IPS DF 4.7 (cell line): ENCODE measurements around the gene EPHB6.

Experiments used
- DNase-seq: peaks from one replicate; pipeline ENCODE4 v3.0.0-alpha.2; 2013; ENCODE audit warnings: low spot score; ENCODE audit errors: extremely low read depth

EPHB6 gene

GRCh38 chr7:142864980-142865747, 10.3 kb downstream of the EPHB6 start:
- DNase-seq, result no peak

GRCh38 chr7:142865766-142866165, 10.9 kb downstream of the EPHB6 start:
- DNase-seq, result no peak

GRCh38 chr7:142866361-142867096, 11.7 kb downstream of the EPHB6 start:
- no peak for DNase-seq

GRCh38 chr7:142867097-142867378, 12.2 kb downstream of the EPHB6 start:
- no peak for DNase-seq

- no peak for DNase-seq
Observed at GRCh38 chr7:142867398-142868187, 12.7 kb downstream of the EPHB6 start.

- DNase-seq, result no peak
Observed at GRCh38 chr7:142868188-142868985, 13.5 kb downstream of the EPHB6 start.

GRCh38 chr7:142868986-142869415, 14.1 kb downstream of the EPHB6 start:
- DNase-seq, result no peak

- DNase-seq, result no peak
Observed at GRCh38 chr7:142869434-142869833, 14.6 kb downstream of the EPHB6 start.

- DNase-seq, result no peak
Observed at GRCh38 chr7:142870147-142870559, 15.3 kb downstream of the EPHB6 start.

GRCh38 chr7:142870566-142871259, 15.8 kb downstream of the EPHB6 start:
- DNase-seq, result no peak

- DNase-seq, result no peak
Observed at GRCh38 chr7:142871260-142872105, 16.6 kb downstream of the EPHB6 start.

GRCh38 chr7:142872106-142872675, 17.3 kb downstream of the EPHB6 start:
- no peak for DNase-seq

GRCh38 chr7:142873281-142873784, 18.5 kb downstream of the EPHB6 start:
- no peak for DNase-seq

GRCh38 chr7:142873871-142874270, 19.0 kb downstream of the EPHB6 start:
- no peak for DNase-seq

- no peak for DNase-seq
Observed at GRCh38 chr7:142874409-142874808, 19.5 kb downstream of the EPHB6 start.

- no peak for DNase-seq
Observed at GRCh38 chr7:142874837-142875236, 20.0 kb downstream of the EPHB6 start.

GRCh38 chr7:142875456-142875855, 20.6 kb downstream of the EPHB6 start:
- DNase-seq, result no peak

- DNase-seq, result no peak
Observed at GRCh38 chr7:142876236-142876960, 21.5 kb downstream of the EPHB6 start.
